SK-N-SH (cell line): Measurements from ENCODE around the gene GRIN2C. TPM values are rescaled to one million over a fixed set of nuclear protein-coding genes. Genes with fewer than 3 reads are reported as not detected.

Source experiments
- CTCF ChIA-PET: fragments of 300-600, 350-600 bp; formaldehyde crosslinking; extraction: SDS; loops from one replicate; lab custom pipeline; 2021; lab: Yijun Ruan, JAX
- POLR2A ChIA-PET: fragments of 350-600 bp; sonication (Branson Sonifier 250); formaldehyde crosslinking; extraction: SDS; loops from one replicate; lab custom pipeline; 2020; ENCODE audit warnings: antibody characterized with exemption, inconsistent platforms; lab: Yijun Ruan, JAX
- DNase-seq: peaks from one replicate; pipeline ENCODE4 v3.0.0; 2012
- H2AFZ ChIP-seq: fragments of 200-600 bp; sonication (generic); 2 replicates; pipeline ENCODE4 v1.8.1; 2016; ENCODE audit warnings: antibody characterized with exemption, mild to moderate bottlenecking, low read depth
- H3F3A ChIP-seq: fragments of 200-600 bp; sonication (generic); replicated peaks from 2 replicates; pipeline ENCODE3; 2016; ENCODE audit warnings: antibody characterized with exemption, mild to moderate bottlenecking; ENCODE audit not compliant: insufficient read depth
- H3K27ac ChIP-seq, 2 experiments: fragments of 200-500 bp in 1 of 2; fragments of 200-600 bp in 1 of 2; sonication (Bioruptor generic) in 1 of 2; sonication (generic), shearing (Covaris generic) in 1 of 2; 2 replicates each; pipeline versions ENCODE4 v1.5.1 to v1.6.1; 2014 to 2016; ENCODE audit warnings: low read depth in 2 of 2, inconsistent platforms in 1 of 2, low read length in 1 of 2, mild to moderate bottlenecking in 1 of 2, mixed read lengths in 1 of 2
- H3K27me3 ChIP-seq: fragments of 200-600 bp; sonication (generic), shearing (Covaris generic); 2 replicates; pipeline ENCODE4 v1.6.1; 2016; ENCODE audit warnings: mixed run types; ENCODE audit not compliant: insufficient read depth
- H3K36me3 ChIP-seq, 2 experiments: fragments of 200-500 bp in 1 of 2; fragments of 200-600 bp in 1 of 2; sonication (Bioruptor generic) in 1 of 2; sonication (generic) in 1 of 2; replicated peaks in 1 of 2; 2 replicates each; pipeline versions ENCODE3 to v1.5.1; 2014 to 2016; ENCODE audit warnings: low read length in 1 of 2, mild to moderate bottlenecking in 1 of 2; ENCODE audit not compliant: insufficient read depth in 2 of 2, control insufficient read depth in 1 of 2
- H3K4me1 ChIP-seq, 2 experiments: fragments of 200-500 bp in 1 of 2; fragments of 200-600 bp in 1 of 2; sonication (Bioruptor generic) in 1 of 2; sonication (generic), shearing (Covaris generic) in 1 of 2; 2 replicates each; pipeline versions ENCODE4 v1.5.1 to v1.6.1; 2014 to 2016; ENCODE audit warnings: low read depth in 1 of 2, low read length in 1 of 2, mixed run types in 1 of 2; ENCODE audit not compliant: insufficient read depth in 2 of 2, control insufficient read depth in 1 of 2
- H3K4me2 ChIP-seq: fragments of 200-600 bp; sonication (generic), shearing (Covaris generic); 2 replicates; pipeline ENCODE4 v1.6.1; 2017; ENCODE audit warnings: mixed run types
- H3K4me3 ChIP-seq, 2 experiments: fragments of 200-500 bp in 1 of 2; fragments of 200-600 bp in 1 of 2; sonication (Bioruptor generic) in 1 of 2; sonication (generic), shearing (Covaris generic) in 1 of 2; 2 replicates each; pipeline versions ENCODE4 v1.5.1 to v1.8.1; 2014 to 2016; ENCODE audit warnings: low read depth in 2 of 2, inconsistent platforms in 1 of 2, low read length in 1 of 2, mild to moderate bottlenecking in 1 of 2, mixed read lengths in 1 of 2, moderate library complexity in 1 of 2
- H3K79me2 ChIP-seq: fragments of 200-600 bp; sonication (generic); 2 replicates; pipeline ENCODE4 v1.8.1; 2017; ENCODE audit warnings: mild to moderate bottlenecking; ENCODE audit not compliant: insufficient read depth
- H3K9ac ChIP-seq: fragments of 200-600 bp; sonication (generic); 2 replicates; pipeline ENCODE4 v1.6.1; 2017; ENCODE audit warnings: mixed run types
- H3K9me2 ChIP-seq: fragments of 200-600 bp; sonication (generic); 2 replicates; pipeline ENCODE4 v1.6.1; 2017; ENCODE audit warnings: mixed run types
- H3K9me3 ChIP-seq: fragments of 200-600 bp; sonication (generic); 2 replicates; pipeline ENCODE4 v1.6.1; 2017; ENCODE audit warnings: mixed run types, mild to moderate bottlenecking, moderate library complexity
- H4K20me1 ChIP-seq: fragments of 200-600 bp; sonication (generic); 2 replicates; pipeline ENCODE4 v1.6.1; 2017; ENCODE audit warnings: mild to moderate bottlenecking, mixed run types; ENCODE audit not compliant: insufficient read depth
- CHD2 ChIP-seq: fragments of 150-350 bp; IDR thresholded peaks from 2 replicates; pipeline ENCODE4 v1.6.1; 2018; ENCODE audit warnings: low read length; ENCODE audit not compliant: partially characterized antibody
- EP300 ChIP-seq, 2 experiments: IDR thresholded peaks; 2 replicates each; pipeline versions ENCODE4 v1.4.0 to v1.6.1; 2012; ENCODE audit warnings: borderline replicate concordance in 1 of 2, low read depth in 1 of 2, low read length in 1 of 2
- FOXJ3 ChIP-seq: sonication (generic); formaldehyde crosslinking; IDR thresholded peaks from 2 replicates; pipeline ENCODE4 v1.5.1; 2020; ENCODE audit warnings: mild to moderate bottlenecking, missing genetic modification reagents
- FOXM1 ChIP-seq: IDR thresholded peaks from 2 replicates; pipeline ENCODE4 v1.4.0; 2012; ENCODE audit warnings: low read depth, mild to moderate bottlenecking
- GABPA ChIP-seq: IDR thresholded peaks from 2 replicates; pipeline ENCODE4 v1.4.0; 2012; ENCODE audit warnings: low read depth, mild to moderate bottlenecking
- GATA2 ChIP-seq: sonication (generic); formaldehyde crosslinking; IDR thresholded peaks from 2 replicates; pipeline ENCODE4 v1.5.0; 2020; ENCODE audit warnings: mild to moderate bottlenecking, missing genetic modification reagents
- MAX ChIP-seq: IDR thresholded peaks from 2 replicates; pipeline ENCODE4 v1.4.0; 2012; ENCODE audit warnings: low read depth
- NRF1 ChIP-seq: IDR thresholded peaks from 2 replicates; pipeline ENCODE4 v1.6.1; 2012; ENCODE audit warnings: low read depth, mild to moderate bottlenecking, low read length
- PBX3 ChIP-seq: IDR thresholded peaks from 2 replicates; pipeline ENCODE4; 2012
- RAD21 ChIP-seq: IDR thresholded peaks from 2 replicates; pipeline ENCODE4 v1.6.1; 2012; ENCODE audit warnings: mild to moderate bottlenecking, low read length
- RCOR1 ChIP-seq: fragments of 150-350 bp; IDR thresholded peaks from 2 replicates; pipeline ENCODE4 v1.6.1; 2017; ENCODE audit warnings: antibody characterized with exemption, low read length
- REST ChIP-seq: IDR thresholded peaks from 2 replicates; pipeline ENCODE4 v1.6.1; 2012; ENCODE audit warnings: mild to moderate bottlenecking, low read depth, low read length, moderate library complexity
- RFX5 ChIP-seq: IDR thresholded peaks from 2 replicates; pipeline ENCODE4 v1.6.1; 2012; ENCODE audit warnings: mild to moderate bottlenecking, improper control_type of control experiment, low read length
- RXRA ChIP-seq: IDR thresholded peaks from 2 replicates; pipeline ENCODE4 v1.4.0; 2012; ENCODE audit warnings: low read depth, mild to moderate bottlenecking, borderline replicate concordance
- SIN3A ChIP-seq: IDR thresholded peaks from 2 replicates; pipeline ENCODE4 v1.6.1; 2012; ENCODE audit warnings: low read depth, mild to moderate bottlenecking, low read length, moderate library complexity, borderline replicate concordance
- TAF1 ChIP-seq: IDR thresholded peaks from 2 replicates; pipeline ENCODE4 v1.6.1; 2012; ENCODE audit warnings: low read depth, mild to moderate bottlenecking, low read length, moderate library complexity, borderline replicate concordance
- USF1 ChIP-seq: IDR thresholded peaks from 2 replicates; pipeline ENCODE4 v1.4.0; 2012; ENCODE audit warnings: low read depth, borderline replicate concordance
- USF2 ChIP-seq: fragments of 150-350 bp; IDR thresholded peaks from 2 replicates; pipeline ENCODE4 v1.6.1; 2017; ENCODE audit warnings: antibody characterized with exemption, low read length, low read depth, borderline replicate concordance
- WGBS: methylation state at CpG from one replicate; pipeline ENCODE4 v1.1.6; 2017; ENCODE audit warnings: low lambda C conversion rate; 5-methylcytosine and 5-hydroxymethylcytosine counted together
- polyA plus RNA-seq, 3 experiments: library from polyadenylated mRNA; depleted of rRNA; stranded (reverse); fragments of >200 nt; gene quantifications; 2 replicates each; pipeline ENCODE4 v1.2.3, GENCODE V29; 2012

The GRIN2C gene
- polyA plus RNA-seq, 1 of the 3 experiments (the other 2 are of a cell fraction) = 0.39 TPM

- H3K4me1 ChIP-seq = peaks cover 0 to 16% of the 10 kb centered on the region in 2 experiments; a peak in 1 of 4 replicates
- no peak for DNase-seq
- H3K9ac ChIP-seq = no peak overlapping the region
- TF ChIP-seq EP300 (IDR thresholded peaks at IDR 0.05; ENCODE audit: borderline replicate concordance in 1 of 2, low read depth in 1 of 2, low read length in 1 of 2) = no peak
- no peak for TF ChIP-seq RXRA
- no peak for TF ChIP-seq FOXM1
- no peak for TF ChIP-seq RCOR1
- TF ChIP-seq PBX3 = no peak
- TF ChIP-seq RAD21 = no peak
- no peak for TF ChIP-seq USF1
- TF ChIP-seq TAF1 = no peak
- no peak for TF ChIP-seq REST
- TF ChIP-seq GATA2 (CRISPR knock-in tag) = no peak
- no peak for TF ChIP-seq FOXJ3 (CRISPR knock-in tag)
- TF ChIP-seq GABPA = no peak
- no peak for TF ChIP-seq SIN3A
- no peak for TF ChIP-seq CHD2
- TF ChIP-seq MAX = no peak
- TF ChIP-seq USF2 = no peak
- TF ChIP-seq RFX5 = no peak
- TF ChIP-seq NRF1 = no peak
- no peak overlapping the region for H3K27ac ChIP-seq
- CTCF ChIA-PET = interaction anchor here (1.1 to 98.1 kb wide), 4 partner anchors 19 to 121 kb away, joined by 3 to 3869 read pairs (median 1942); partner anchors contain the start of genes FDXR, GRIN2C and NAT9
- no peaks in the 10 kb centered on the region for H4K20me1 ChIP-seq
- no peaks in the 10 kb centered on the region for H3K9me2 ChIP-seq
- H3K9me3 ChIP-seq = no peaks in the 10 kb centered on the region
- 90% methylated on average over 5 of the region's 7 CpGs for WGBS
- no peaks in the 10 kb centered on the region for H3K79me2 ChIP-seq
- no peak overlapping the region for H2AFZ ChIP-seq
- H3F3A ChIP-seq = no peaks in the 10 kb centered on the region
- no peak overlapping the region for H3K4me3 ChIP-seq
- POLR2A ChIA-PET = interaction anchor here (1.2 kb wide), 1 partner anchor 8 kb away, joined by 3 read pairs; no protein-coding TSS in a partner anchor
- no peak overlapping the region for H3K4me2 ChIP-seq
- no peaks in the 10 kb centered on the region for H3K27me3 ChIP-seq
- peaks cover 0 to 16% of the 10 kb centered on the region in 2 experiments for H3K36me3 ChIP-seq
Observed at GRCh38 chr17:74839990-74840852, 19.5 kb downstream of the GRIN2C start.
